ENCODE data around the gene KLK2.

The KLK2 gene

DNA sequence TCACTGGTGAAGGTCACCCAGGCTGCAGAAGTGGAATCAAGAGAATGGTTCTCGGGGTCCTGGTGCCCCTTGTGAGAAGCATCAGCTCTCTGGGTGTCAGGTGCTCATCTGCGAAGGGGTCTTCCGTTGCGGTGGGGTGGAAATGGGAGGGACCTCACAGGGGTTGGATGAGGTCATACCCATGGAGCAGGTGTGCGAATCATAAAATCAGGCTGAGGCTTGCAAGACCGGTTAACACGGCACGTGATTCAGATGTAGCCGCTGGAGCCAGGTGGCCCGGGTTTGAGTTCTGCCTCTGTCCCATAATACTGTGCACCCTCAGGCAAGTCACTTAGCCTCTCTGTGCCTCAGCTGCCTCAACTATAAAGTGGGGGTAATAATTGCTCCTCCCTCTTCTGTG lies 35.9 kb upstream of the KLK2 start:
- H3K4me3 ChIP-seq (ENCODE audit: low read length): no peak overlapping the region
- TF ChIP-seq CTCF (IDR thresholded peaks at IDR 0.05; ENCODE audit: insufficient read depth, low read depth, low read length, missing control alignments): no peak
- peak; percentile 29 for DNase-seq (ENCODE audit: low read depth)

- H3K4me3 ChIP-seq (ENCODE audit: low read length): no peak overlapping the region
- DNase-seq (ENCODE audit: low read depth): no peak
- peak; percentile 9 for TF ChIP-seq CTCF (IDR thresholded peaks at IDR 0.05; ENCODE audit: insufficient read depth, low read depth, low read length, missing control alignments)
Observed at GRCh38 chr19:50838239-50838638, 35.0 kb upstream of the KLK2 start.

DNA sequence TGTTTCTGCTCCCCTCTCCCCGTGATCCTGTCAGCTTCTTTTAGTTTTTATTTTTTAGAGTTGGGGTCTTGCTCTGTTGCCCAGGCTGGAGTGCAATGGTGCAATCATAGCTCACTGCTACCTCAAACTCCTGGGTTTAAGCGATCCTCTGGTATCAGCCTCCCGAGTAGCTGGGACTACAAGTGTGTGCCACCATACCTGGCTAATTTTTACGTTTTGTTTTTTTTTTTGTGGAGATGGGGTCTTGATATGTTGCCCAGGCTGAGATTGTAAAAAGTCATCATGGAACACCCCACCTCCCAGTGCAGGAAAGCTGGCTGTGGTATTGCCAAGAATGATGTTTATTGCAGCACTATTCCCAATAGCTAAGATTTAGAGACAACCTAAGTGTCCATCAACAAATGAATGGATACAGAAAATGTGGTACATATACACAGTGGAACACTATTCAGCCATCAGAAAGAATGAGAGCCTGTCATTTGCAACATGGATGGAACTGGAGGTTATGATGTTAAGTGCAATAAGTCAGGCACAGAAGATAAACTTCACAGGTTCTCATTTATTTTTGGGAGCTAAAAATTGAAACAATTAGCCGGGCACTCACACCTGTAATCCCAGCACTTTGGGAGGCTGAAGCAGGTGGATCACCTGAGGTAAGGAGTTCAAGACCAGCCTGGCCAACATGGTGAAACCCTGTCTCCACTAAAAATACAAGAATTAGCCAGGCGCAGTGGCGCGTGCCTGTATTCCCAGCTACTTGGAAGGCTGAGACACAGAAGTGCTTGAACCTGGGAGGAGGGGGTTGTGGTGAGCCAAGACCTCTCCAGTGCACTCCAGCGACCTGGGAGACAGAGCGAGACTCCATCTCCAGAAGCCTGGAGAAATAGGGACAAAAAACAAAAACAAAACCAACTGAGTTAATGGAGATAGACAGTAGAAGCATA lies 33.3 kb upstream of the KLK2 start:
- no peak for DNase-seq (ENCODE audit: low read depth)
- no peak for TF ChIP-seq CTCF (IDR thresholded peaks at IDR 0.05; ENCODE audit: insufficient read depth, low read depth, low read length, missing control alignments)

DNA sequence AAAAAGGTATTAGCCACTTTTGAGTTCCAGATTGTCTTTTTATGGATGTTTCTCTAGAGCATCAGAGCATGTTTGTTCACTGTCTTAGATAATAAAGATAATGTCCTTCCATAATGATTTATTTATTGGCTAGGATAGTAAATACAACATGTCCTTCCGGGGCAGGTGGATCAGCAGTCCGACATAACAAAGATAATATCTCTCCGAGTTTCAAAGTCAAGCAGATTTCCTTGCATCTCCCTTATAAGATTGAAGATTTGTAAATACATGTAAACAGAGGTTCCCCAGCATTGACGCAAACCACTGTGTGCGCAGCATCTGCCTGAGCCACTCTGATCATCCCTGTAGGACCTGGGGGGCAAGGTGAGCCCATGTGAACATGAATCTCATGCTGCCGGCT lies 31.1 kb upstream of the KLK2 start:
- DNase-seq (ENCODE audit: low read depth): no peak
- TF ChIP-seq CTCF (IDR thresholded peaks at IDR 0.05; ENCODE audit: insufficient read depth, low read depth, low read length, missing control alignments): no peak
- no peak overlapping the region for H3K4me3 ChIP-seq (ENCODE audit: low read length)

More for the DNA sequence above, 33.3 kb upstream of the KLK2 start:
- no peak overlapping the region for H3K4me3 ChIP-seq (ENCODE audit: low read length)

DNA sequence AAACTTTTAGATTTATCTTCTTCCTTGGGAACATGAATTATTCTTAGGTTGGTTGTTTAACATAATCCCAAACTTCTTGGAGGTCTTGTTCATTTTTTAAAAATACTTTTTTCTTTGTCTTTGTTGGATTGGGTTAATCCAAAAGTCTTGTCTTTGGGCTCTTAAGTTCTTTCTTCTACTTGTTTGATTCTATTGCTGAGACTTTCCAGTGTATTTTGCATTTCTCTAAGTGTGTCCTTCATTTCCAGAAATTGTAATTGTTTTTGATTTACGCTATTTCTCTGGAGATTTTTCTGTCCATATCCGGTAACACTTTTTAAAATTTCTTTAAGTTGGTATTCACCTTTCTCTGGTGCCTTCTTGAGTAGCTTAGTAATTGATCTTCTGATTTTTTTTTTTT lies 30.0 kb upstream of the KLK2 start:
- TF ChIP-seq CTCF (IDR thresholded peaks at IDR 0.05; ENCODE audit: insufficient read depth, low read depth, low read length, missing control alignments): no peak
- DNase-seq (ENCODE audit: low read depth): no peak
- H3K4me3 ChIP-seq (ENCODE audit: low read length): no peak overlapping the region

DNA sequence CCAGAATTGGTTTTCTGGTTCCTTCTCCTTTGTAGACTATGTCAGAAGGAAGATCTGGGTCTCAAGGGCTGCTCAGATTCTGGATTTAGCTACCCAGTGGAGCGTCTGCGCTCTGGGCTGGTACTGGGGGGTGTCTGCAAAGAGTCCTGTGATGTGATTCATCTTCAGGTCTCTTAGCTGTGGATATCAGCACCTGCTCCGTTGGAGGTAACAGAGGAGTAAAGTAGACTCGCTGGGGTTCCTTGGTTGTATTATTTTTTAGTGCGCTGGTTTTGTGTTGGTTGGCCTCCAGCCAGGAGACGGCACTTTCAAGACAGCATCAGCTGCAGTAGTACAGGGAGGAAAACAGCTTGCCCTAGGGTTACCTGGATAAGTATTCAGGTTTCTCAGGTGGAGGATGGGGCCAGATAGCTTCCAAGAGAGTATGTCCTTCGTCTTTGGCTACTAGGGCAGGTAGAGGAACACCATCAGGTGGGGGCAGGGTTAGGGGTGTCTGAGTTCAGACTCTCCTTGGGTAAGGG lies 29.5 kb upstream of the KLK2 start:
- DNase-seq (ENCODE audit: low read depth): no peak
- no peak overlapping the region for H3K4me3 ChIP-seq (ENCODE audit: low read length)
- no peak for TF ChIP-seq CTCF (IDR thresholded peaks at IDR 0.05; ENCODE audit: insufficient read depth, low read depth, low read length, missing control alignments)
